ENCODE measurements around the gene CD74. TPM values are rescaled to one million over a fixed set of nuclear protein-coding genes. Genes with fewer than 3 reads are reported as not detected.

The CD74 gene
- total and polyA plus RNA-seq, 10 of the 15 experiments (the other 5 are each of a cell fraction or from before 2014, with no cell fraction given) = 1,387 to 11,063 (median 3,922) TPM

DNA sequence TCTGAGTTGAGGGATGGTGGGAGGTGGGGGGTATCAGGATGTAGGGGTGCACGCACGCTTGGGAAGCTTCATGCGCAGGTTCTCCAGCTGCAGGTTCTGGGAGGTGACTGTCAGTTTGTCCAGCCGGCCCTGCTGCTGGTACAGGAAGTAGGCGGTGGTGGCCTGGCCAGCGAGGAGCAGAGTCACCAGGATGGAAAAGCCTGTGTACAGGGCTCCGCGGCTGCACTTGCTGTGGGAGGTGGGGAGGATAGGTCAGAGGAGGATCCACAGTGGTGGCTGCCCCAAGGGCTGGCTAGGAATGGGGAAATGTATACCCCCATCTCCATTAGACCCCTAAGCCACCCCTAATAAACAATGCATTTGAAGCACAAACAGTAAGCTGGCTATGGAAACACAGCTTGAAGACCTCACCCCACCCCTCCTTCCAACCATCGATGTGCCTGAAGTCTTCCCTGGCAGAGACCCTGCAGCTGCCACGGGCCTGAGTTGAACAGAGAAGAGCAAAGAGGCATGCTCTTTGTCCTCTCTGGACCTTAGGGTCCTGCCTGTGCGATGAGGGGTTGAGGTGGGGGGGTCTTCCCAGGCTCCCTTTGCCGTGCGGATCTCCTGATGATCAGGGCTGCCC lies 5.5 kb downstream of the CD74 start (continued):
- TF ChIP-seq, protein P1, sequence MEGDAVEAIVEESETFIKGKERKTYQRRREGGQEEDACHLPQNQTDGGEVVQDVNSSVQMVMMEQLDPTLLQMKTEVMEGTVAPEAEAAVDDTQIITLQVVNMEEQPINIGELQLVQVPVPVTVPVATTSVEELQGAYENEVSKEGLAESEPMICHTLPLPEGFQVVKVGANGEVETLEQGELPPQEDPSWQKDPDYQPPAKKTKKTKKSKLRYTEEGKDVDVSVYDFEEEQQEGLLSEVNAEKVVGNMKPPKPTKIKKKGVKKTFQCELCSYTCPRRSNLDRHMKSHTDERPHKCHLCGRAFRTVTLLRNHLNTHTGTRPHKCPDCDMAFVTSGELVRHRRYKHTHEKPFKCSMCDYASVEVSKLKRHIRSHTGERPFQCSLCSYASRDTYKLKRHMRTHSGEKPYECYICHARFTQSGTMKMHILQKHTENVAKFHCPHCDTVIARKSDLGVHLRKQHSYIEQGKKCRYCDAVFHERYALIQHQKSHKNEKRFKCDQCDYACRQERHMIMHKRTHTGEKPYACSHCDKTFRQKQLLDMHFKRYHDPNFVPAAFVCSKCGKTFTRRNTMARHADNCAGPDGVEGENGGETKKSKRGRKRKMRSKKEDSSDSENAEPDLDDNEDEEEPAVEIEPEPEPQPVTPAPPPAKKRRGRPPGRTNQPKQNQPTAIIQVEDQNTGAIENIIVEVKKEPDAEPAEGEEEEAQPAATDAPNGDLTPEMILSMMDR (IDR thresholded peaks at IDR 0.05 in 2 of 3, conservative IDR thresholded peaks at IDR 0.05 in 1 of 3; ENCODE audit: control insufficient read depth in 2 of 3, extremely low read depth in 1 of 3, insufficient read depth in 1 of 3, low read depth in 3 of 3, low read length in 3 of 3) = no peak
- TF ChIP-seq, protein P2, sequence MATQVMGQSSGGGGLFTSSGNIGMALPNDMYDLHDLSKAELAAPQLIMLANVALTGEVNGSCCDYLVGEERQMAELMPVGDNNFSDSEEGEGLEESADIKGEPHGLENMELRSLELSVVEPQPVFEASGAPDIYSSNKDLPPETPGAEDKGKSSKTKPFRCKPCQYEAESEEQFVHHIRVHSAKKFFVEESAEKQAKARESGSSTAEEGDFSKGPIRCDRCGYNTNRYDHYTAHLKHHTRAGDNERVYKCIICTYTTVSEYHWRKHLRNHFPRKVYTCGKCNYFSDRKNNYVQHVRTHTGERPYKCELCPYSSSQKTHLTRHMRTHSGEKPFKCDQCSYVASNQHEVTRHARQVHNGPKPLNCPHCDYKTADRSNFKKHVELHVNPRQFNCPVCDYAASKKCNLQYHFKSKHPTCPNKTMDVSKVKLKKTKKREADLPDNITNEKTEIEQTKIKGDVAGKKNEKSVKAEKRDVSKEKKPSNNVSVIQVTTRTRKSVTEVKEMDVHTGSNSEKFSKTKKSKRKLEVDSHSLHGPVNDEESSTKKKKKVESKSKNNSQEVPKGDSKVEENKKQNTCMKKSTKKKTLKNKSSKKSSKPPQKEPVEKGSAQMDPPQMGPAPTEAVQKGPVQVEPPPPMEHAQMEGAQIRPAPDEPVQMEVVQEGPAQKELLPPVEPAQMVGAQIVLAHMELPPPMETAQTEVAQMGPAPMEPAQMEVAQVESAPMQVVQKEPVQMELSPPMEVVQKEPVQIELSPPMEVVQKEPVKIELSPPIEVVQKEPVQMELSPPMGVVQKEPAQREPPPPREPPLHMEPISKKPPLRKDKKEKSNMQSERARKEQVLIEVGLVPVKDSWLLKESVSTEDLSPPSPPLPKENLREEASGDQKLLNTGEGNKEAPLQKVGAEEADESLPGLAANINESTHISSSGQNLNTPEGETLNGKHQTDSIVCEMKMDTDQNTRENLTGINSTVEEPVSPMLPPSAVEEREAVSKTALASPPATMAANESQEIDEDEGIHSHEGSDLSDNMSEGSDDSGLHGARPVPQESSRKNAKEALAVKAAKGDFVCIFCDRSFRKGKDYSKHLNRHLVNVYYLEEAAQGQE (IDR thresholded peaks at IDR 0.05; ENCODE audit: low read depth, low read length) = no peak
- TF ChIP-seq HDAC2 (IDR thresholded peaks at IDR 0.05) = no peak
- TF ChIP-seq RFX5 (IDR thresholded peaks at IDR 0.05; ENCODE audit: low read depth, low read length) = no peak
- TF ChIP-seq RAD21 (IDR thresholded peaks at IDR 0.05; ENCODE audit: insufficient read depth, low read depth, low read length) = no peak
- TF ChIP-seq BRCA1 (IDR thresholded peaks at IDR 0.05; ENCODE audit: low read depth, low read length) = no peak
- TF ChIP-seq, protein P3, sequence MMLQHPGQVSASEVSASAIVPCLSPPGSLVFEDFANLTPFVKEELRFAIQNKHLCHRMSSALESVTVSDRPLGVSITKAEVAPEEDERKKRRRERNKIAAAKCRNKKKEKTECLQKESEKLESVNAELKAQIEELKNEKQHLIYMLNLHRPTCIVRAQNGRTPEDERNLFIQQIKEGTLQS (IDR thresholded peaks at IDR 0.05; ENCODE audit: borderline replicate concordance, extremely low read depth, low read depth, low read length) = no peak
- TF ChIP-seq, protein P4, sequence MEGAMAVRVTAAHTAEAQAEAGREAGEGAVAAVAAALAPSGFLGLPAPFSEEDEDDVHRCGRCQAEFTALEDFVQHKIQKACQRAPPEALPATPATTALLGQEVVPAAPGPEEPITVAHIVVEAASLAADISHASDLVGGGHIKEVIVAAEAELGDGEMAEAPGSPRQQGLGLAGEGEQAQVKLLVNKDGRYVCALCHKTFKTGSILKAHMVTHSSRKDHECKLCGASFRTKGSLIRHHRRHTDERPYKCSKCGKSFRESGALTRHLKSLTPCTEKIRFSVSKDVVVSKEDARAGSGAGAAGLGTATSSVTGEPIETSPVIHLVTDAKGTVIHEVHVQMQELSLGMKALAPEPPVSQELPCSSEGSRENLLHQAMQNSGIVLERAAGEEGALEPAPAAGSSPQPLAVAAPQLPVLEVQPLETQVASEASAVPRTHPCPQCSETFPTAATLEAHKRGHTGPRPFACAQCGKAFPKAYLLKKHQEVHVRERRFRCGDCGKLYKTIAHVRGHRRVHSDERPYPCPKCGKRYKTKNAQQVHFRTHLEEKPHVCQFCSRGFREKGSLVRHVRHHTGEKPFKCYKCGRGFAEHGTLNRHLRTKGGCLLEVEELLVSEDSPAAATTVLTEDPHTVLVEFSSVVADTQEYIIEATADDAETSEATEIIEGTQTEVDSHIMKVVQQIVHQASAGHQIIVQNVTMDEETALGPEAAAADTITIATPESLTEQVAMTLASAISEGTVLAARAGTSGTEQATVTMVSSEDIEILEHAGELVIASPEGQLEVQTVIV (IDR thresholded peaks at IDR 0.05; ENCODE audit: borderline replicate concordance, partially characterized antibody) = no peak
- peak; percentile 84 for TF ChIP-seq POU2F2 (IDR thresholded peaks at IDR 0.05; ENCODE audit: borderline replicate concordance, low read depth, low read length)
- TF ChIP-seq KDM1A (IDR thresholded peaks at IDR 0.05; ENCODE audit: borderline replicate concordance) = no peak
- no peak; the same call in none of the 2 replicates for TF ChIP-seq BCL11A (IDR thresholded peaks at IDR 0.05; ENCODE audit: low read depth, low read length)
- no peak for TF ChIP-seq ATF7 (IDR thresholded peaks at IDR 0.05; ENCODE audit: low read depth)
- peak; percentile 78 for TF ChIP-seq BACH1 (IDR thresholded peaks at IDR 0.05; ENCODE audit: borderline replicate concordance)
- no peak for TF ChIP-seq MEF2B (IDR thresholded peaks at IDR 0.05; ENCODE audit: partially characterized antibody, poor library complexity, severe bottlenecking)
- TF ChIP-seq, protein P5, sequence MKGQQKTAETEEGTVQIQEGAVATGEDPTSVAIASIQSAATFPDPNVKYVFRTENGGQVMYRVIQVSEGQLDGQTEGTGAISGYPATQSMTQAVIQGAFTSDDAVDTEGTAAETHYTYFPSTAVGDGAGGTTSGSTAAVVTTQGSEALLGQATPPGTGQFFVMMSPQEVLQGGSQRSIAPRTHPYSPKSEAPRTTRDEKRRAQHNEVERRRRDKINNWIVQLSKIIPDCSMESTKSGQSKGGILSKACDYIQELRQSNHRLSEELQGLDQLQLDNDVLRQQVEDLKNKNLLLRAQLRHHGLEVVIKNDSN (IDR thresholded peaks at IDR 0.05; ENCODE audit: borderline replicate concordance, extremely low read length, insufficient read depth, low read depth, low read length) = no peak
- no peak for TF ChIP-seq CHD1 (IDR thresholded peaks at IDR 0.05; ENCODE audit: low read depth, low read length)
- TF ChIP-seq HDGF (IDR thresholded peaks at IDR 0.05) = no peak; the same call in 1 of the 2 replicates
- TF ChIP-seq EZH2 (IDR thresholded peaks at IDR 0.05; ENCODE audit: borderline replicate concordance, control insufficient read depth, low read depth, low read length) = no peak

All from GM12878 (cell line).